Dendritic cell treated with granulocyte-macrophage colony-stimulating factor and Interleukin-4, amounts not matched to agents 40 ng/mL and 50 ng/mL, for 4 days (primary cell): ENCODE results near the gene SFSWAP.
"Not testable (repeated sequence)": the region's sequence is repeated elsewhere in the genome, so short reads cannot be mapped to it uniquely, and the experiment has no call there.

Source experiments
- H3K27ac Mint-ChIP-seq: one replicate; pipeline ENCODE4 v1.8.0; 2022; ENCODE audit warnings: mild to moderate bottlenecking, mixed read lengths
- H3K27me3 Mint-ChIP-seq: one replicate; pipeline ENCODE4 v1.8.0; 2022; ENCODE audit warnings: mild to moderate bottlenecking, mixed read lengths
- H3K36me3 Mint-ChIP-seq: one replicate; pipeline ENCODE4 v1.8.0; 2022; ENCODE audit warnings: low read depth, mixed read lengths
- H3K4me1 Mint-ChIP-seq: one replicate; pipeline ENCODE4 v1.8.0; 2022; ENCODE audit warnings: low read depth, mixed read lengths
- H3K4me3 Mint-ChIP-seq: one replicate; pipeline ENCODE4 v1.8.0; 2022; ENCODE audit warnings: mild to moderate bottlenecking, moderate library complexity, mixed read lengths
- H3K9me3 Mint-ChIP-seq: one replicate; pipeline ENCODE4 v1.8.0; 2022; ENCODE audit warnings: mixed read lengths
- intact Hi-C: fragments of 100-400 bp; cut with micrococcal nuclease; formaldehyde crosslinking; loops from one replicate; pipeline ENCODE4 v1.15.0; 2022

SFSWAP gene

GRCh38 chr12:131809476-131810254 lies 98.8 kb downstream of the SFSWAP start:
- H3K9me3 Mint-ChIP-seq, H3K27ac Mint-ChIP-seq, H3K36me3 Mint-ChIP-seq, H3K27me3 Mint-ChIP-seq, intact Hi-C loops, H3K4me3 Mint-ChIP-seq: not testable (repeated sequence)
- peaks cover 16% of the 10 kb centered on the region for H3K4me1 Mint-ChIP-seq

DNA sequence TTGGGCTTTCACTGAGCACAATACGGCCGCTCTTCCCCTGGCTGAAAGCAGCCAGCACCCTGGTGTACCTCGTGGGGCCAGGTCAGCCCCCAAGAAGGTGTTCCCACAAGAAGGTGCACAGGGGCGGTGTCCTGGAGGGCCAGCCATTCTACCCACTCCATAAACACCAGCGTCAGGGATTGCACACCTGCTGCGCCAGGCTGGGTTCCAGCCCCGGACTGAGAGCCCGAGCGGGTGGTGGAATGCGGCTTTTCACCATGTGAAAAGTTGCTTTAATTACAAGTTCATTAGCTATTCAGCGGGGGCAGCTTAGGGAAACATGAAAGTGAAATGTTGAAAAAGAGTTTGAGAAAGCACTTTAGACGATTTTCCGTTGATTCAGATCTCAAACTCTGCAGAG lies 99.8 kb downstream of the SFSWAP start:
- peaks cover 9% of the 10 kb centered on the region for H3K9me3 Mint-ChIP-seq
- intact Hi-C loops, result no loop called here
- H3K4me3 Mint-ChIP-seq, result no peak overlapping the region
- no peaks in the 10 kb centered on the region for H3K27me3 Mint-ChIP-seq
- H3K27ac Mint-ChIP-seq, result no peak overlapping the region
- peaks cover 8% of the 10 kb centered on the region for H3K36me3 Mint-ChIP-seq
- peaks cover 16% of the 10 kb centered on the region for H3K4me1 Mint-ChIP-seq

GRCh38 chr12:131815131-131815530 lies 104.2 kb downstream of the SFSWAP start:
- no peaks in the 10 kb centered on the region for H3K27me3 Mint-ChIP-seq
- H3K36me3 Mint-ChIP-seq, result peaks cover 8% of the 10 kb centered on the region
- H3K9me3 Mint-ChIP-seq, result peaks cover 9% of the 10 kb centered on the region
- H3K4me1 Mint-ChIP-seq, result peaks cover 27% of the 10 kb centered on the region
- no peak overlapping the region for H3K27ac Mint-ChIP-seq
- intact Hi-C loops, result no loop called here
- H3K4me3 Mint-ChIP-seq, result no peak overlapping the region

DNA sequence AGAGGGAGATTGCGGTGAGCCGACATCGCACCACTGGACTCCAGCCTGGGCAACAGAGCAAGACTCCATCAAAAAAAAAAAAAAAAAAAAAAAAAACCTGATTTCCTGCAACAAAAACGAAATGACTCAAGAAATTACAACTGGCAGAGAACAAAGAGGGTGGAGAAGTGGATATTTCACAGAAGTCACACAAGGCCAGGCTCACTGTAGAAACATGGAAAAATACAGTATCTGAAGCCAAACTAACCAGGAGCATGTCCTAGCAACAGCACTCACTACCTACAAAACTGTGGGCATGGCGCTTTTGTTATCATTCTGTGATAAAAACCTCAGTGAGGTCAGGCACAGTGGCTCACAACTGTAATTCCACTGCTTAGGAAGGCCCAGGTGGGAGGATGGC lies 105.6 kb downstream of the SFSWAP start:
- intact Hi-C loops, result no loop called here
- Mint-ChIP-seq H3K27ac (no peak overlapping the region), H3K27me3 (no peaks in the 10 kb centered on the region), H3K4me1 (peaks cover 27% of the 10 kb centered on the region), H3K9me3 (peaks cover 9% of the 10 kb centered on the region), H3K36me3 (peaks cover 8% of the 10 kb centered on the region), H3K4me3 (no peak overlapping the region)

- Mint-ChIP-seq H3K9me3 (peaks cover 9% of the 10 kb centered on the region), H3K27ac (no peak overlapping the region), H3K4me3 (no peak overlapping the region), H3K27me3 (no peaks in the 10 kb centered on the region), H3K36me3 (peaks cover 8% of the 10 kb centered on the region), H3K4me1 (peaks cover 27% of the 10 kb centered on the region)
- intact Hi-C loops, result no loop called here
Observed at GRCh38 chr12:131817241-131817640, 106.4 kb downstream of the SFSWAP start.

GRCh38 chr12:131818821-131819585 lies 108.1 kb downstream of the SFSWAP start:
- Mint-ChIP-seq H3K4me1 (peaks cover 27% of the 10 kb centered on the region), H3K36me3 (no peaks in the 10 kb centered on the region), H3K4me3 (peak overlapping the region; percentile 33), H3K27ac (peak overlapping the region; percentile 56), H3K27me3 (no peaks in the 10 kb centered on the region), H3K9me3 (no peaks in the 10 kb centered on the region)
- intact Hi-C loops, result no loop called here

- intact Hi-C loops, result loop anchor here (10.0 kb wide), 1 partner anchor 910 kb away; no protein-coding TSS in a partner anchor
- no peak overlapping the region for H3K4me3 Mint-ChIP-seq
- H3K4me1 Mint-ChIP-seq, result peaks cover 12% of the 10 kb centered on the region
- H3K36me3 Mint-ChIP-seq, result no peaks in the 10 kb centered on the region
- H3K27ac Mint-ChIP-seq, result no peak overlapping the region
- no peaks in the 10 kb centered on the region for H3K9me3 Mint-ChIP-seq
- H3K27me3 Mint-ChIP-seq, result peaks cover 13% of the 10 kb centered on the region
Observed at GRCh38 chr12:131824450-131824849, 113.6 kb downstream of the SFSWAP start.

DNA sequence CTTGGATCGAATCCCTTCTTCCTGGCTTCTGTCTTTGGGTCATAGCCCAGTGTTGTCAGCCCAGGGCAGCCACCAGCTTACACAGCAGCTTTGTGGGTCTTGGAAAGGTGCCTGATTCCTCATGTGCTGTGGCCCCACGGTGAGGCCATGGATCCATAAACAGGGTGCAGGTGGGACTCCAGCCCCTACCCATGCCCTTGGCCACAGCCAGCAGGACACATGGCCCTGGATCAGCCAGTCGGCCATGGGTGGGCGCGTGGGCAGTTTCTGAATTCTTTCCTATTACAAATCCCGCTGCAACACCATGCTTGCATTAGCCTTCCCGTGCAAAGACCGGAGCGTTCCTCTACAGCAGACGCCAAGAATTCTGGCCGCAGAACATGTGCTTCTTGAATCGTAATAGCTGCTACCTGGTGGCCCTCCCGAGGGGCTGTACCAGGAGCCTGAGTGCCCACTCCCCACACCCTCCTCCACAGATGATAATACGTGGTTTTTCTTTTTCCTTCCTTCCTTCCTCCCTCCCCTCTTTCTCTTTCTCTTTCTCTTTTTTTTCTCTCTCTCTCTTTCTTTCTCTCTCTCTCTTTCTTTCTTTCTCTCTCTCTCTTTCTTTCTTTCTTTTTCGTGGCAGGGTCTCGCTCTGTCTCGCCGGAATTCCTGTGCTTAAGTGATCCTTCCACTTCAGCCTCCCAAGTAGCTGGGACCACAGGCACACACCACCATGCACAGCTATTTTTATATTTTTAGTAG lies 114.4 kb downstream of the SFSWAP start:
- no peaks in the 10 kb centered on the region for H3K36me3 Mint-ChIP-seq
- intact Hi-C loops, result loop anchor here (5.0 to 10.0 kb wide), 3 partner anchors 213 to 911 kb away; no protein-coding TSS in a partner anchor
- H3K4me3 Mint-ChIP-seq, result no peak overlapping the region
- H3K4me1 Mint-ChIP-seq, result peaks cover 15% of the 10 kb centered on the region
- H3K9me3 Mint-ChIP-seq, result no peaks in the 10 kb centered on the region
- no peak overlapping the region for H3K27ac Mint-ChIP-seq
- peaks cover 16% of the 10 kb centered on the region for H3K27me3 Mint-ChIP-seq

- Mint-ChIP-seq H3K27ac (no peak overlapping the region), H3K27me3 (peaks cover 21% of the 10 kb centered on the region)
Observed at GRCh38 chr12:131826097-131826928, 115.4 kb downstream of the SFSWAP start.

DNA sequence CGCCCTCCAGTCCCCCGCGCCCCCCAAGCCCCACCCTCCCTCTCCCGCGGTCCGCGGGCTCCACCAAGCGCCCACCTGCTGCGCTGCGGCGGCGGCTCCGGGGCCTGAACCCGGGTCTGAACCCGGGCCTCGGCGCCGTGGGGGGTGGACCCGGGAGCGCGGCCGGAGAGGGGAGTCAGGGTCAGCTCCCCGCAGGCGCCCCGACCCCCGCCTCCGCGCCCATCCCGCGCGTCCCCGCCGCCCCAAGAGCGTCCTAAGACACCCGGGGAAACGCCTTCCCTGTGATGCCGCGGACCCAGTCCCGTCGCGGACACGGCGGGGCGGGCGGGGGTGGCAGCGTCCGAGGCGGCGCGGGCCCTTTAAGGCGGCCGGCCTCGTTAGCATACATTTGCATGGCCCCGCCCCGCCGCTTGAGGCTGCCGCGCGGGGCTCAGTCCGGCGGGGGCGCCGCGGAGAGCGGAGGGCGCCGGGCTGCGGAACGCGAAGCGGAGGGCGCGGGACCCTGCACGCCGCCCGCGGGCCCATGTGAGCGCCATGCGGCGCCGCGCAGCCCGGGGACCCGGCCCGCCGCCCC lies 117.2 kb downstream of the SFSWAP start, which contains the start of gene MMP17:
Gene MMP17 (plus strand): TSS at position 433 of the 574 bp plus-strand sequence. CDS start 102 bp downstream, at position 535.
- Mint-ChIP-seq H3K36me3 (no peaks in the 10 kb centered on the region), H3K9me3 (no peaks in the 10 kb centered on the region), H3K4me3 (peak within 1 kb of the TSS; percentile 91), H3K27me3 (peaks cover 33% of the 10 kb centered on the region), H3K27ac (peak within 1 kb of the TSS; percentile 73), H3K4me1 (peaks cover 35% of the 10 kb centered on the region)
- intact Hi-C loops, result loop anchor here (5.0 to 10.0 kb wide), 3 partner anchors 216 to 913 kb away; no protein-coding TSS in a partner anchor

More at GRCh38 chr12:131826097-131826928, 115.4 kb downstream of the SFSWAP start:
- H3K4me1 Mint-ChIP-seq, result peaks cover 22% of the 10 kb centered on the region
- intact Hi-C loops, result loop anchor here (5.0 to 10.0 kb wide), 3 partner anchors 214 to 912 kb away; no protein-coding TSS in a partner anchor
- H3K4me3 Mint-ChIP-seq, result peak overlapping the region; percentile 59
- H3K36me3 Mint-ChIP-seq, result no peaks in the 10 kb centered on the region
- no peaks in the 10 kb centered on the region for H3K9me3 Mint-ChIP-seq

DNA sequence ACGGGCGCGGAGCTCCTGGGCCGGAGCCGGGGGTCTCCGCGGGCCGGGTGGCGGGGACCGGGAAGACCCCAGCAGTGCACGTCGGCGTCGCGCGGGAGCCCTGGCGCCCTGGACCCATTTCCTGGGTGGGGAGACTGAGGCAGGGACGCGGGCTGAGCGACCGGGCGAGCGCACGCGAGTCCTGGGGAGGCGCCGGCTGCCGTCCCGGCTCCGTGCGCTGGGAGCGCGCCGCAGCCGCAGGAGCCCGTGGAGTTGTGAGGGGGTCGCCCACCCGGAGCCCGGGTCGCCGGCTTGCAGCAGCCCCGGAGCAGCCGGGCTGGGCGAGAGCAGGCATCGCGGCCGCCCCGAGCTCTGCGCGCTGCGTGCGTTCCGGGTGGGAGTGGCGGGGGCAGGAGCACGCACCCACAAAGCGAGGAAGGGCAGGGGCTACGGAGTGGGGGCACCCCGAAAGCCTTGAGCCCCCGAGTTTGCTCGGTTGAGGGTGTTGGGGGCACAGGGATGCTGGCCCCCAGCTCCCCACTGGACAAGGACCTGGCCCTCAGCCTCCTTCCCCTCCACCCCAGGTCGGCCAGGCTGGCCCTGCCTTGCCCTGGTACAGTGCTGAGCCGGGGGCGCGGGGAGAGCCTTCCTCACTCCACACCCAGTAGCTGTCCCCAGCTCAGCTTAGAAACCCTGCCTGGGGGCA lies 117.9 kb downstream of the SFSWAP start:
- intact Hi-C loops, result loop anchor here (5.0 to 10.0 kb wide), 3 partner anchors 217 to 914 kb away; no protein-coding TSS in a partner anchor
- H3K27me3 Mint-ChIP-seq, result peaks cover 38% of the 10 kb centered on the region
- no peaks in the 10 kb centered on the region for H3K36me3 Mint-ChIP-seq
- H3K27ac Mint-ChIP-seq, result peak overlapping the region; percentile 73
- H3K9me3 Mint-ChIP-seq, result no peaks in the 10 kb centered on the region
- H3K4me1 Mint-ChIP-seq, result peaks cover 36% of the 10 kb centered on the region
- peak overlapping the region; percentile 91 for H3K4me3 Mint-ChIP-seq

GRCh38 chr12:131829356-131829747 lies 118.5 kb downstream of the SFSWAP start:
- Mint-ChIP-seq H3K9me3 (no peaks in the 10 kb centered on the region), H3K4me3 (peak overlapping the region; percentile 91), H3K4me1 (peaks cover 36% of the 10 kb centered on the region), H3K36me3 (no peaks in the 10 kb centered on the region), H3K27ac (peak overlapping the region; percentile 73), H3K27me3 (peaks cover 38% of the 10 kb centered on the region)
- intact Hi-C loops, result loop anchor here (5.0 to 10.0 kb wide), 3 partner anchors 217 to 915 kb away; no protein-coding TSS in a partner anchor
